ENCODE measurements around the gene CUX1. TPM values are rescaled to one million over a fixed set of nuclear protein-coding genes. Genes with fewer than 3 reads are reported as not detected.

Gene CUX1
- total RNA-seq, 4 donors from 2014 or later = 56.9 to 124 (median 93.2) TPM

DNA sequence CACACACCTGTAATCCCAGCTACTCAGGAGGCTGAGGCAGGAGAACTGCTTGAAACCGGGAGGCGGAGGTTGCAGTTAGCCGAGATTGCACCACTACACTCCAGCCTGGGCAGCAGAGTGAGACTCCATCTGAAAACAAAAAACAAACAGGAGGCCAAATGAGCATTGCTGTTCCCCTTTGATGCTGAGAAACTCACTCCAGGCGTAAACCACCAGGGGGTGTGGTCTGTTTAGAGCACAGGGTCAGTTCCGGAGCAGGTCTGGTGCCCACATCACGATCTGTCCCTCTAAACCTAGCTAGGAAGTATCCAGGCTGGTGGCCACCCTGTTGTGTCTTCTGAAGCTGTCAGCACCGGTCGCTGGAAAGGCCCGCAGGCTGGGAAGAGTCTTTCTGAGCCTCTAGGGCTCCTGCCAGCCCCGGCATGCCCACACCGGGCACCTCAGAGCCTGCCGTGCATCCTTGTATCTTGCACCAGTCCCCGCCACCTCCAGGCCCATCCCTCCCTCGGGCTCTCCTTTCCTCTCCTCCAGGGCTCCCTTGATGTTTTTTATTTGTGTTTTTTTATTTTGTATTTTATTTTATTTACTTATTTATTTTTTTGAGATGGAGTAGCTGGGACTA, 402.9 kb downstream of the CUX1 start:
- no peaks in the 10 kb centered on the region for H3K4me1 ChIP-seq
- no peak overlapping the region for H3K4me3 ChIP-seq
- no peak for DNase-seq
- no peak overlapping the region for H3K27ac ChIP-seq
- in situ Hi-C loops (cut with MboI; ENCODE audit: low pct_ligation_motif_present in 1 of 4, low pct_unique_long_range_greater_than_20kb in 1 of 4, low sequenced_read_pairs in 3 of 4) (no loop called here), intact Hi-C loops (cut with DNase I; ENCODE audit: low total_unique reads) (no loop called here)
- no peaks in the 10 kb centered on the region for H3K36me3 ChIP-seq
- 90 to 100% methylated on average over 5 to 14 of the region's 14 CpGs for WGBS, 2 donors (ENCODE audit: low coverage in 1 of 2)
- no peaks in the 10 kb centered on the region for H3K9me3 ChIP-seq
- H3K27me3 ChIP-seq = no peaks in the 10 kb centered on the region
- TF ChIP-seq, protein P1, sequence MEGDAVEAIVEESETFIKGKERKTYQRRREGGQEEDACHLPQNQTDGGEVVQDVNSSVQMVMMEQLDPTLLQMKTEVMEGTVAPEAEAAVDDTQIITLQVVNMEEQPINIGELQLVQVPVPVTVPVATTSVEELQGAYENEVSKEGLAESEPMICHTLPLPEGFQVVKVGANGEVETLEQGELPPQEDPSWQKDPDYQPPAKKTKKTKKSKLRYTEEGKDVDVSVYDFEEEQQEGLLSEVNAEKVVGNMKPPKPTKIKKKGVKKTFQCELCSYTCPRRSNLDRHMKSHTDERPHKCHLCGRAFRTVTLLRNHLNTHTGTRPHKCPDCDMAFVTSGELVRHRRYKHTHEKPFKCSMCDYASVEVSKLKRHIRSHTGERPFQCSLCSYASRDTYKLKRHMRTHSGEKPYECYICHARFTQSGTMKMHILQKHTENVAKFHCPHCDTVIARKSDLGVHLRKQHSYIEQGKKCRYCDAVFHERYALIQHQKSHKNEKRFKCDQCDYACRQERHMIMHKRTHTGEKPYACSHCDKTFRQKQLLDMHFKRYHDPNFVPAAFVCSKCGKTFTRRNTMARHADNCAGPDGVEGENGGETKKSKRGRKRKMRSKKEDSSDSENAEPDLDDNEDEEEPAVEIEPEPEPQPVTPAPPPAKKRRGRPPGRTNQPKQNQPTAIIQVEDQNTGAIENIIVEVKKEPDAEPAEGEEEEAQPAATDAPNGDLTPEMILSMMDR (IDR thresholded peaks at IDR 0.05) = no peak
- TF ChIP-seq POLR2AphosphoS5 (IDR thresholded peaks at IDR 0.05) = no peak
- no peak for TF ChIP-seq POLR2A (IDR thresholded peaks at IDR 0.05)
- TF ChIP-seq EP300 (IDR thresholded peaks at IDR 0.05; ENCODE audit: low read depth) = no peak

DNA sequence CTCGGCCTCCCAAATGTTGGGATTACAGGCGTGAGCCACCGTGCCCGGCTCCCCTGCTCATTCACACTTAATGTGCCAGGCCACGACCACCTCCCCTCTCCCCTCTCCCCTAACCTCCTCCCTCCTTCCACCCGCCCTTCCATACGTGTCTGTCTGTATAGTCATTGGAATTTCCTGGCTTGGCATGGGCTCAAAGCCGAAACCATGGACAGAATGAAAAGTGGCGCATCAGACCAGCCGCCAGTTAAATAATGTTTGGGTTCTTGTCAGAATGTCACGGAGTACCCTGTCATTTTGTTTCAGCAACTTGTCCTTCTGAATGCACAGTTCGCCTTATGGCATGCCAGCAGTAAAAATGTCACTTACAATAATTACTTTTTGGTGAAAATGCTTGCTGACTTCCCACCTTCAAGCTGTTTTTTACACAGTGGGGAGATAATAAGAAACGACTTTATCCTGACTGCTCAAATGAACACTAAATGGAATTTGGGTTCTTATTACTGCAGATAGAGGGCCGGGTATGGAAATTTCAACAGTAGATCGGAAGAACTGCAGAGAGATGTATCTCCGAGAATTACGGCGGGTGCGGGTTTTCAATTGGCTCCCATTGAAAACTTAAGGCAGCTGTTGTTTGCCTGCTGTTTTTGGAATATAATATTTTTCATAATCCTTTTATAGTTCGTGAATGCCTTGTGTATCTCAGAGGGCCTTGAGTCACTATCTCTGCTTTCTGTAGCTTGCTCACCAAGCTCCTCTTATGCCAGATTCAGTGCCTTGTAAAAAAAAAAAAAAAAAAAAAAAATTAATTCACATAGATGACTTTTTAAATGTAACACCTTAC, 403.8 kb downstream of the CUX1 start:
- intact Hi-C loops (cut with DNase I; ENCODE audit: low total_unique reads) = no loop called here
- no peak for DNase-seq
- Histone ChIP-seq H3K27ac (no peak overlapping the region), H3K36me3 (no peaks in the 10 kb centered on the region), H3K4me1 (no peaks in the 10 kb centered on the region), H3K9me3 (no peaks in the 10 kb centered on the region), H3K27me3 (no peaks in the 10 kb centered on the region), H3K4me3 (no peak overlapping the region)
- 80 to 88% methylated on average over 17 to 20 of the region's 20 CpGs for WGBS, 2 donors (ENCODE audit: low coverage in 1 of 2)
- in situ Hi-C loops (cut with MboI; ENCODE audit: low pct_ligation_motif_present in 1 of 4, low pct_unique_long_range_greater_than_20kb in 1 of 4, low sequenced_read_pairs in 3 of 4) = no loop called here
- no peak for TF ChIP-seq EP300 (IDR thresholded peaks at IDR 0.05; ENCODE audit: low read depth)
- TF ChIP-seq, protein P1 (IDR thresholded peaks at IDR 0.05) = no peak
- TF ChIP-seq POLR2AphosphoS5 (IDR thresholded peaks at IDR 0.05) = no peak

DNA sequence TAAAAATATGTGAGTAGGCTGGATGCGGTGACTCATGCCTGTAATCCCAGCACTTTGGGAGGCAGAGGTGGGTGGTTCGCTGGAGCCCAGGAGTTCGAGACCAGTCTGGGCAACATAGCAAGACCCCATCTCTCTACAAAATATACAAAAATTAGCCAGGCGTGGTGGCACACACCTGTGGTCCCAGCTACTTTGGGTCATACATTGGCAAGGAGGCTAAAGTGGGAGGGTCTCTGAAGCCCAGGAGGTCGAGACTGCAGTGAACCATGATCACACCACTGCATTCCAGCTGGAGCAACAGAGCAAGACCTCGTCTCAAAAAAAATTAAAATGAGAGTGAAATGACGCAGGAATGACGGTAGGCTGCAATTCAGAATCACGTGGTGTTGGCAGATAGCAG, 404.5 kb downstream of the CUX1 start:
- TF ChIP-seq, protein P1 (IDR thresholded peaks at IDR 0.05) = no peak
- TF ChIP-seq EP300 (IDR thresholded peaks at IDR 0.05; ENCODE audit: low read depth) (no peak), POLR2AphosphoS5 (IDR thresholded peaks at IDR 0.05) (no peak), POLR2A (IDR thresholded peaks at IDR 0.05) (no peak)
- H3K27ac ChIP-seq = no peak overlapping the region
- no peak for DNase-seq
- WGBS, 2 donors (ENCODE audit: low coverage in 1 of 2) = 90 to 94% methylated on average over 4 to 9 of the region's 9 CpGs
- H3K27me3 ChIP-seq = no peaks in the 10 kb centered on the region
- no peaks in the 10 kb centered on the region for H3K9me3 ChIP-seq
- H3K36me3 ChIP-seq = no peaks in the 10 kb centered on the region
- in situ Hi-C loops (cut with MboI; ENCODE audit: low pct_ligation_motif_present in 1 of 4, low pct_unique_long_range_greater_than_20kb in 1 of 4, low sequenced_read_pairs in 3 of 4) = no loop called here
- H3K4me3 ChIP-seq = no peak overlapping the region
- intact Hi-C loops (cut with DNase I; ENCODE audit: low total_unique reads) = no loop called here
- no peaks in the 10 kb centered on the region for H3K4me1 ChIP-seq

DNA sequence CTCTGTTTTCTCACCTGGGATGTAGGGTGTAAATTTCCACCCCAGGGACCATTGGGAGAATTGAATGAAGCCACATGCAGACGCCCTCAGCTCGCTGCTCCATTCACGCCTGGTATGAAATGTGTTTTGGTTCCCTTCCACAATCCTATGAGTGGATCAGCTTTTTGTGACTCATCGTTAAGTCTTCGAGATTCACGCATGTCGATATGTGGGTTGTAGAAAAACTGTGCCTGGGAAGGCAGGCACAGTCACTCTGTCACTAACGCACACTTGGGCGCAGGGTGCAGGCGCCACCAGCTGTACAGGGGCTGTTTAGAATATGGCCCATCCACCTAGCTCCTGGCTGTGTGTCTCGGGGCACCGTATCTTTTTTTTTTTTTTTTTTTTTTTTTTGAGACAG, 405.0 kb downstream of the CUX1 start:
- WGBS, 2 donors (ENCODE audit: low coverage in 1 of 2) = 99% methylated on average over 12 of the region's 12 CpGs; no CpG with 5 or more reads in 1 of the 2 donors
- H3K4me3 ChIP-seq = no peak overlapping the region
- TF ChIP-seq EP300 (IDR thresholded peaks at IDR 0.05; ENCODE audit: low read depth) (no peak), POLR2AphosphoS5 (IDR thresholded peaks at IDR 0.05) (no peak), POLR2A (IDR thresholded peaks at IDR 0.05) (no peak)
- TF ChIP-seq, protein P1 (IDR thresholded peaks at IDR 0.05) = no peak
- no peaks in the 10 kb centered on the region for H3K4me1 ChIP-seq
- no peaks in the 10 kb centered on the region for H3K36me3 ChIP-seq
- in situ Hi-C loops (cut with MboI; ENCODE audit: low pct_ligation_motif_present in 1 of 4, low pct_unique_long_range_greater_than_20kb in 1 of 4, low sequenced_read_pairs in 3 of 4) = no loop called here
- no peaks in the 10 kb centered on the region for H3K9me3 ChIP-seq
- H3K27me3 ChIP-seq = no peaks in the 10 kb centered on the region
- no peak for DNase-seq
- H3K27ac ChIP-seq = no peak overlapping the region
- intact Hi-C loops (cut with DNase I; ENCODE audit: low total_unique reads) = no loop called here
